Measurements from ENCODE around the gene VCL.
"Not testable (repeated sequence)": the region's sequence is repeated elsewhere in the genome, so short reads cannot be mapped to it uniquely, and the experiment has no call there.

The VCL gene

GRCh38 chr10:74113546-74113945, 115.6 kb downstream of the VCL start:
- no peak for DNase-seq

- DNase-seq = no peak
These were observed 116.1 kb downstream of the VCL start for GRCh38 chr10:74114041-74114448.

- DNase-seq = no peak
These were observed 119.8 kb downstream of the VCL start for GRCh38 chr10:74117738-74118137.

GRCh38 chr10:74118804-74119203, 120.9 kb downstream of the VCL start:
- no peak for DNase-seq

- no peak for DNase-seq
These were observed 123.0 kb downstream of the VCL start for GRCh38 chr10:74120911-74121310.

- no peak for DNase-seq
These were observed 123.5 kb downstream of the VCL start for GRCh38 chr10:74121368-74121767.

- DNase-seq = no peak
These were observed 124.1 kb downstream of the VCL start for GRCh38 chr10:74122060-74122459.

GRCh38 chr10:74123081-74123480, 125.2 kb downstream of the VCL start:
- DNase-seq = no peak

- no peak for DNase-seq
These were observed 136.3 kb downstream of the VCL start for GRCh38 chr10:74133923-74134820.

- DNase-seq = no peak
These were observed 137.5 kb downstream of the VCL start for GRCh38 chr10:74135452-74135851.

GRCh38 chr10:74137992-74138391, 140.1 kb downstream of the VCL start:
- no peak for DNase-seq

GRCh38 chr10:74138596-74138995, 140.7 kb downstream of the VCL start:
- DNase-seq = not testable (repeated sequence)

- DNase-seq = no peak
These were observed 142.1 kb downstream of the VCL start for GRCh38 chr10:74139981-74140380.

GRCh38 chr10:74140553-74140952, 142.6 kb downstream of the VCL start:
- DNase-seq = no peak

- no peak for DNase-seq
These were observed 147.2 kb downstream of the VCL start for GRCh38 chr10:74145133-74145532.

GRCh38 chr10:74146980-74147379, 149.1 kb downstream of the VCL start:
- not testable (repeated sequence) for DNase-seq

GRCh38 chr10:74150204-74150989, 152.5 kb downstream of the VCL start, which contains the start of gene AP3M1:
AP3M1 (minus strand) TSS chr10:74150828; CDS start chr10:74138379, 12,449 bp downstream.
- no peak for DNase-seq

- peak; percentile 92 for DNase-seq
These were observed 153.3 kb downstream of the VCL start, which contains the start of gene ADK for GRCh38 chr10:74150990-74151878. ADK (plus strand) TSS chr10:74151221; CDS start chr10:74151279, 58 bp downstream.

GRCh38 chr10:74151879-74152722, 154.2 kb downstream of the VCL start:
- DNase-seq = no peak

- DNase-seq = no peak
These were observed 155.2 kb downstream of the VCL start for GRCh38 chr10:74153123-74153522.

- DNase-seq = no peak
These were observed 155.8 kb downstream of the VCL start for GRCh38 chr10:74153676-74154075.

GRCh38 chr10:74156919-74157289, 159.0 kb downstream of the VCL start:
- DNase-seq = peak; percentile 56

Data from DMS 273 treated with DMSO at 0.1 percent for 48 hours (cell line).